PC-9 (cell line): Measurements from ENCODE around the gene CAPS2.

ENCODE experiments used
- EZH2 ChIP-seq: fragments of 200-600 bp; sonication (generic); IDR thresholded peaks from 2 replicates; pipeline ENCODE4 v1.8.0; 2017; ENCODE audit warnings: antibody characterized with exemption, low read depth
- TF ChIP-seq, protein P1 (sequence below): fragments of 200-600 bp; sonication (generic); conservative IDR thresholded peaks from 2 replicates; pipeline ENCODE4 v1.6.1; 2017; ENCODE audit warnings: mixed run types, antibody characterized with exemption, mild to moderate bottlenecking, moderate library complexity

DNA sequence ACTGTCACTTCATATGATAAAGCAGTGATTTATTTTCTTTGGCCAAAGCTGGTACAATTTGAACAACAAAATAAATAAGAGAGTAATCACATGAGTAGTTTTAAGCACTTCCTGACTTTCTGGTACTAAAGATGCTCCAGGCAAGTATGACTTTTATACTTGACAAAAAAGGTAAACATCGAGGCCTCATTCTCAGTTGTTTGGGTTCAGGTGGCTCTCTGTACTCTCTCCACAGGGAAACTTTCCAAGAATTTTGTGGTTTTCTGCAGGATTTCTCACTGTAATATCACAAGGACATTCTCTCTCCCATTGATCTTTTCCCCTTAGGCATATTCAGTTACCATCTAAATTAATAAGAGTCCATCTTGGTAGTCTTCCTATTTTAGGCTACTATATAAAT is 93.9 kb downstream of the CAPS2 start:
- TF ChIP-seq, protein P1, sequence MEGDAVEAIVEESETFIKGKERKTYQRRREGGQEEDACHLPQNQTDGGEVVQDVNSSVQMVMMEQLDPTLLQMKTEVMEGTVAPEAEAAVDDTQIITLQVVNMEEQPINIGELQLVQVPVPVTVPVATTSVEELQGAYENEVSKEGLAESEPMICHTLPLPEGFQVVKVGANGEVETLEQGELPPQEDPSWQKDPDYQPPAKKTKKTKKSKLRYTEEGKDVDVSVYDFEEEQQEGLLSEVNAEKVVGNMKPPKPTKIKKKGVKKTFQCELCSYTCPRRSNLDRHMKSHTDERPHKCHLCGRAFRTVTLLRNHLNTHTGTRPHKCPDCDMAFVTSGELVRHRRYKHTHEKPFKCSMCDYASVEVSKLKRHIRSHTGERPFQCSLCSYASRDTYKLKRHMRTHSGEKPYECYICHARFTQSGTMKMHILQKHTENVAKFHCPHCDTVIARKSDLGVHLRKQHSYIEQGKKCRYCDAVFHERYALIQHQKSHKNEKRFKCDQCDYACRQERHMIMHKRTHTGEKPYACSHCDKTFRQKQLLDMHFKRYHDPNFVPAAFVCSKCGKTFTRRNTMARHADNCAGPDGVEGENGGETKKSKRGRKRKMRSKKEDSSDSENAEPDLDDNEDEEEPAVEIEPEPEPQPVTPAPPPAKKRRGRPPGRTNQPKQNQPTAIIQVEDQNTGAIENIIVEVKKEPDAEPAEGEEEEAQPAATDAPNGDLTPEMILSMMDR, result no peak
- TF ChIP-seq EZH2, result no peak
